ENCODE results near the gene SPTBN2.

DNA sequence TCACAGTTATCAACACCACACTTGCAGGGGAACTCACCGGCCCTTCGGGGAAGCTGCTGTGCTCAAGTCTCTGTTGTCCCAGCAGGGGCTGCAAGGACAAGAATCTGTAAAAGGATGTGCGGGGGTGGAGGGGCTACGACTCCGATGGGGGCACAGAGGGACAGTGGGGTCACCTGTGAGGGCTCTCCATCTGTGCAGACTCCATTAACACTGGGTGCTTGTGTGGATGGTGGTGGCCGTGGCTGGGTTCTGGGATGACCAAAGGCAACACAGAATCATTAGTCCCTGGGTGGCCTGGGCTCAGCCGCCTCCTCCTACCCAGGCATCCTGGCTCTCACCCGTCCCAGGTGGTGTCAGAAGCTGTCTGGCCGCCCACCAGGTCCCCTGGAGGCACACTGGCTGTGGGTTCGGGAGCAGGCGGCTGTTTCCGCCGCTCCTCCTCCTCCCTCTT, 41.2 kb downstream of the SPTBN2 start:
- TF ChIP-seq, protein P1, sequence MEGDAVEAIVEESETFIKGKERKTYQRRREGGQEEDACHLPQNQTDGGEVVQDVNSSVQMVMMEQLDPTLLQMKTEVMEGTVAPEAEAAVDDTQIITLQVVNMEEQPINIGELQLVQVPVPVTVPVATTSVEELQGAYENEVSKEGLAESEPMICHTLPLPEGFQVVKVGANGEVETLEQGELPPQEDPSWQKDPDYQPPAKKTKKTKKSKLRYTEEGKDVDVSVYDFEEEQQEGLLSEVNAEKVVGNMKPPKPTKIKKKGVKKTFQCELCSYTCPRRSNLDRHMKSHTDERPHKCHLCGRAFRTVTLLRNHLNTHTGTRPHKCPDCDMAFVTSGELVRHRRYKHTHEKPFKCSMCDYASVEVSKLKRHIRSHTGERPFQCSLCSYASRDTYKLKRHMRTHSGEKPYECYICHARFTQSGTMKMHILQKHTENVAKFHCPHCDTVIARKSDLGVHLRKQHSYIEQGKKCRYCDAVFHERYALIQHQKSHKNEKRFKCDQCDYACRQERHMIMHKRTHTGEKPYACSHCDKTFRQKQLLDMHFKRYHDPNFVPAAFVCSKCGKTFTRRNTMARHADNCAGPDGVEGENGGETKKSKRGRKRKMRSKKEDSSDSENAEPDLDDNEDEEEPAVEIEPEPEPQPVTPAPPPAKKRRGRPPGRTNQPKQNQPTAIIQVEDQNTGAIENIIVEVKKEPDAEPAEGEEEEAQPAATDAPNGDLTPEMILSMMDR (conservative IDR thresholded peaks at IDR 0.05), result no peak
- no peak for TF ChIP-seq EZH2 (IDR thresholded peaks at IDR 0.05; ENCODE audit: low read depth)

All from PC-9 (cell line).